ENCODE measurements around the gene PKD2L2.
"Not testable (repeated sequence)": the region's sequence is repeated elsewhere in the genome, so short reads cannot be mapped to it uniquely, and the experiment has no call there.

The PKD2L2 gene

DNA sequence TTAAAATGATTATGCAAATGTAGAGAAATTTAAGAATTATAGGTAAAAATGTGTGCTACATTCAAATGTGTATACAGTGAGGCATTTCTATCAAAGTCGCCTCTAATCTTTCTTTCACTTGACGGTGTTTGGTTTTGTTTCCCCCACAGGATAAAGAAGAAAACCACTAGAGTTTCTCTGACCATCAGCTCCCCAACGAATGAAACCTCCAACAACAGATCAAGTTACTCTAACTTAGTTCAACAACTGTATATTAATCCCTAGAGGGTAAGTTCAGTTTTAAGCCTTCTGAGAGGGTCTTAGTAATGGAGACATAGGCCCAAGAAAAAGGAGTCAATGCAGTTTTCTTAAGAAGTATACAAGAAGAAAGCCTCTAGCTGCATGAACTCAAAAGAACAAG, 33.1 kb upstream of the PKD2L2 start:
- H3K27me3 Mint-ChIP-seq (ENCODE audit: low read depth) = no peaks in the 10 kb centered on the region
- H3K4me3 Mint-ChIP-seq = peak overlapping the region in 1 of 3 experiments; percentile 9
- peak overlapping the region in 2 of 3 experiments; percentile 12 to 60 for H3K27ac Mint-ChIP-seq
- H3K4me1 Mint-ChIP-seq = peaks cover 26% of the 10 kb centered on the region
- H3K36me3 Mint-ChIP-seq (ENCODE audit: low read depth) = no peaks in the 10 kb centered on the region
- peaks cover 3% of the 10 kb centered on the region for H3K9me3 Mint-ChIP-seq
- TF ChIP-seq, protein P1, sequence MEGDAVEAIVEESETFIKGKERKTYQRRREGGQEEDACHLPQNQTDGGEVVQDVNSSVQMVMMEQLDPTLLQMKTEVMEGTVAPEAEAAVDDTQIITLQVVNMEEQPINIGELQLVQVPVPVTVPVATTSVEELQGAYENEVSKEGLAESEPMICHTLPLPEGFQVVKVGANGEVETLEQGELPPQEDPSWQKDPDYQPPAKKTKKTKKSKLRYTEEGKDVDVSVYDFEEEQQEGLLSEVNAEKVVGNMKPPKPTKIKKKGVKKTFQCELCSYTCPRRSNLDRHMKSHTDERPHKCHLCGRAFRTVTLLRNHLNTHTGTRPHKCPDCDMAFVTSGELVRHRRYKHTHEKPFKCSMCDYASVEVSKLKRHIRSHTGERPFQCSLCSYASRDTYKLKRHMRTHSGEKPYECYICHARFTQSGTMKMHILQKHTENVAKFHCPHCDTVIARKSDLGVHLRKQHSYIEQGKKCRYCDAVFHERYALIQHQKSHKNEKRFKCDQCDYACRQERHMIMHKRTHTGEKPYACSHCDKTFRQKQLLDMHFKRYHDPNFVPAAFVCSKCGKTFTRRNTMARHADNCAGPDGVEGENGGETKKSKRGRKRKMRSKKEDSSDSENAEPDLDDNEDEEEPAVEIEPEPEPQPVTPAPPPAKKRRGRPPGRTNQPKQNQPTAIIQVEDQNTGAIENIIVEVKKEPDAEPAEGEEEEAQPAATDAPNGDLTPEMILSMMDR (IDR thresholded peaks at IDR 0.05; ENCODE audit: unreplicated experiment in 3 of 3) = no peak

- peak overlapping the region in 1 of 3 experiments; percentile 27 for H3K27ac Mint-ChIP-seq
- H3K4me3 Mint-ChIP-seq = peak overlapping the region in 1 of 3 experiments; percentile 65
- peaks cover 3% of the 10 kb centered on the region for H3K9me3 Mint-ChIP-seq
- H3K27me3 Mint-ChIP-seq (ENCODE audit: low read depth) = no peaks in the 10 kb centered on the region
- TF ChIP-seq, protein P1 (IDR thresholded peaks at IDR 0.05; ENCODE audit: unreplicated experiment in 3 of 3) = no peak
- H3K36me3 Mint-ChIP-seq (ENCODE audit: low read depth) = no peaks in the 10 kb centered on the region
- peaks cover 30% of the 10 kb centered on the region for H3K4me1 Mint-ChIP-seq
These were observed 32.1 kb upstream of the PKD2L2 start for GRCh38 chr5:137856916-137857862.

GRCh38 chr5:137858223-137858916, 30.9 kb upstream of the PKD2L2 start:
- H3K4me1 Mint-ChIP-seq = peaks cover 30% of the 10 kb centered on the region
- TF ChIP-seq, protein P1 (IDR thresholded peaks at IDR 0.05; ENCODE audit: unreplicated experiment in 3 of 3) = no peak
- peak overlapping the region in 1 of 3 experiments; percentile 45 for H3K4me3 Mint-ChIP-seq
- H3K36me3 Mint-ChIP-seq (ENCODE audit: low read depth) = no peaks in the 10 kb centered on the region
- no peak overlapping the region for H3K27ac Mint-ChIP-seq
- H3K9me3 Mint-ChIP-seq = no peaks in the 10 kb centered on the region
- no peaks in the 10 kb centered on the region for H3K27me3 Mint-ChIP-seq (ENCODE audit: low read depth)

GRCh38 chr5:137858954-137859353, 30.3 kb upstream of the PKD2L2 start:
- no peaks in the 10 kb centered on the region for H3K36me3 Mint-ChIP-seq (ENCODE audit: low read depth)
- H3K4me3 Mint-ChIP-seq = peak overlapping the region in 1 of 3 experiments; percentile 60
- H3K27me3 Mint-ChIP-seq (ENCODE audit: low read depth) = no peaks in the 10 kb centered on the region
- TF ChIP-seq, protein P1 (IDR thresholded peaks at IDR 0.05; ENCODE audit: unreplicated experiment in 3 of 3) = no peak
- no peaks in the 10 kb centered on the region for H3K9me3 Mint-ChIP-seq
- H3K27ac Mint-ChIP-seq = no peak overlapping the region
- H3K4me1 Mint-ChIP-seq = peaks cover 30% of the 10 kb centered on the region

DNA sequence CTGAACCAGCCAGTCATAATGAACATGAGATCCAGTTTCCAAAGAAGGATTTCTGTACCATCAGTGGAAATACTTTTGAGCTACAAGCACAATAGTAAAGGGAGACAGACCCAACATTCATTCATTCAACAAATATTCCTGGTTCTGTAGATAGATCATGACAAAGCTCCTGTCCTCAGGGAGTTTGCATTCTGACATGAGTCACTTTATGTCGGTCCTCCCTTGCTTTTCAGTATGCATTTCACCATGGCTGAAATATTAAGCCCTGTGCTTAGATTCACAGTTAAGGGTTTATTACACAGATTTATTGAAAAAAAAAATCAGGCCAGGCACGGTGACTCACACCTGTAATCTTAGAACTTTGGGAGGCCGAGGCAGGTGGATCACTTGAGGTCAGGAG, 27.0 kb upstream of the PKD2L2 start:
- H3K9me3 Mint-ChIP-seq = no peaks in the 10 kb centered on the region
- no peak overlapping the region for H3K4me3 Mint-ChIP-seq
- no peaks in the 10 kb centered on the region for H3K36me3 Mint-ChIP-seq (ENCODE audit: low read depth)
- TF ChIP-seq, protein P1 (IDR thresholded peaks at IDR 0.05; ENCODE audit: unreplicated experiment in 3 of 3) = no peak
- H3K27me3 Mint-ChIP-seq (ENCODE audit: low read depth) = no peaks in the 10 kb centered on the region
- H3K4me1 Mint-ChIP-seq = peaks cover 20% of the 10 kb centered on the region
- no peak overlapping the region for H3K27ac Mint-ChIP-seq

GRCh38 chr5:137863653-137864052, 25.6 kb upstream of the PKD2L2 start:
- H3K36me3 Mint-ChIP-seq (ENCODE audit: low read depth); H3K4me3 Mint-ChIP-seq; H3K27me3 Mint-ChIP-seq (ENCODE audit: low read depth); H3K9me3 Mint-ChIP-seq; H3K27ac Mint-ChIP-seq: not testable (repeated sequence)
- peaks cover 15% of the 10 kb centered on the region for H3K4me1 Mint-ChIP-seq

Measured in nephron (organoid).